Progenitor cell of endocrine pancreas (in vitro differentiated cells): Measurements from ENCODE around the gene TNFRSF11A. TPM values are rescaled to one million over a fixed set of nuclear protein-coding genes. Genes with fewer than 3 reads are reported as not detected.

Experiments
- DNase-seq: peaks from one replicate; pipeline ENCODE4 v3.0.0; 2021; ENCODE audit warnings: low spot score; ENCODE audit not compliant: unreplicated experiment
- H3K27ac Mint-ChIP-seq: 2 replicates; pipeline ENCODE4 v1.8.0; 2021; ENCODE audit warnings: mild to moderate bottlenecking, moderate library complexity, mixed read lengths
- H3K27me3 Mint-ChIP-seq: 2 replicates; pipeline ENCODE4 v1.8.0; 2021; ENCODE audit warnings: mixed read lengths
- H3K36me3 Mint-ChIP-seq: 2 replicates; pipeline ENCODE4 v1.8.0; 2022; ENCODE audit warnings: mixed read lengths; ENCODE audit not compliant: insufficient read depth
- H3K4me1 Mint-ChIP-seq: 2 replicates; pipeline ENCODE4 v1.8.0; 2021; ENCODE audit warnings: low read depth, mixed read lengths
- H3K4me3 Mint-ChIP-seq: 2 replicates; pipeline ENCODE4 v1.8.0; 2021; ENCODE audit warnings: low read depth, mild to moderate bottlenecking, moderate library complexity, mixed read lengths
- H3K9me3 Mint-ChIP-seq: 2 replicates; pipeline ENCODE4 v1.8.0; 2021; ENCODE audit warnings: low read depth, mixed read lengths
- CTCF ChIP-seq: fragments of 200-600 bp; sonication (generic); IDR thresholded peaks from one replicate; pipeline ENCODE4 v1.5.0; 2021; ENCODE audit warnings: antibody characterized with exemption, mild to moderate bottlenecking; ENCODE audit not compliant: unreplicated experiment
- total RNA-seq: library from RNA; stranded (reverse); gene quantifications from 2 replicates; pipeline ENCODE4 v1.2.1, GENCODE V29; 2021

Gene TNFRSF11A
- total RNA-seq, 1 donor from 2014 or later = 0.43 TPM

DNA sequence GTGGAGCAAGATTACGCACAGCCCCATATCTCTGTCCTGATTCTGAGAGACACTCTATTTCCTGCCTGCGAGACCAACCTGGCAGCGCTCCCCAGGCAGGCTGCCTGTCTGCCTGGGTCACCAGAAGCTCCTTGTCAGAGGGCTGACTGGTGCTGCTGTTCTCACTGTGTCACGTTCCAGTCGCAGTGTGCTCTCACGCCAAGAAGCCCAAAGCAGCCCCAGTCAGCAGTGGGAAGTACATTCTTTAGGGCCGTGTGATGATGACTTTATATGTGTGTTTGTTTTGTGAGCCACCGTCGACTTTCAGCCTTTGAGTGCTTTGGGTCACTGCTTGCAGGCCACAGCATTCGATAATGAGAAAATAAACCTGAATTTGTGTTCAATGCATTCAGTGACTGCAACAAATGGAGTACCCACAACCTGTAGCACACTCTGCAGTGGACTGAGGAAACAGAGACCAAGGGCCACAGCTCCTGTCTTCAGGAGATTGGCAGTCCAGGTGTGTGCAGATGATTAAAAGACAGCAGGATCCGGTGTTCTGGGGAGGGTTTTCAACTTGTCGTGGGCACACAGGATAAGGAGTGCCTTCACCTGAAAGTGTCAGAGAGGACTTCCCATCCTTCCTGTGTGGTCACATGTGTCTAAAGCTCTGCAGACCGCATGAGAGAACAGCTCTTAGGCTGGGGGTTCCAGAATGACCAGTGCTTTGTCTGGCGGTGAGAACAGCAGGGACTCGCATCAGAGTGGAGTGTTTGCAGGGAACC, 4.8 kb downstream of the TNFRSF11A start:
- no peak overlapping the region for H3K4me3 Mint-ChIP-seq
- H3K27me3 Mint-ChIP-seq = peaks cover 52% of the 10 kb centered on the region

DNA sequence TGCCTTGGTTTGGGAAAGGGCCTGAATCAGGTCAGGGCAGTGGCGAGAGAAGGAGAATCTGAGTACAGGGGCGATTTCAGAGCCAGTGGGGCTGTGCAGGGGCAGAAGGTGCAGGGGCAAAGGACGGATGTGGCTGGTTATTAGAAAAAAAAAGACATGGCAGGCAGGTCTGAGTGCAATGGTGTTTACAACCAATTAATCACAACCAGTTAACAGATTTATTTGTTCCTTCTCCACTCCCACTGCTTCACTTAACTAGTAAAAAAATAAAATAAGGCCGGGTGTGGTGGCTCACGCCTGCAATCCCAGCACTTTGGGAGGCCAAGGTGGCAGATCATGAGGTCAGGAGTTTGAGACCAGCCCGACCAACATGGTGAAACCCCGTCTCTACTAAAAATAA, 5.5 kb downstream of the TNFRSF11A start:
- Mint-ChIP-seq H3K4me3 (no peak overlapping the region), H3K27ac (peak overlapping the region; percentile 19), H3K9me3 (no peaks in the 10 kb centered on the region), H3K36me3 (no peaks in the 10 kb centered on the region), H3K27me3 (peaks cover 51% of the 10 kb centered on the region), H3K4me1 (peaks cover 17% of the 10 kb centered on the region)
- no peak for TF ChIP-seq CTCF
- DNase-seq = no peak

More for the DNA sequence above, 4.8 kb downstream of the TNFRSF11A start:
- peaks cover 17% of the 10 kb centered on the region for H3K4me1 Mint-ChIP-seq
- H3K27ac Mint-ChIP-seq = no peak overlapping the region
- DNase-seq = no peak
- no peaks in the 10 kb centered on the region for H3K9me3 Mint-ChIP-seq
- no peak for TF ChIP-seq CTCF
- H3K36me3 Mint-ChIP-seq = no peaks in the 10 kb centered on the region

DNA sequence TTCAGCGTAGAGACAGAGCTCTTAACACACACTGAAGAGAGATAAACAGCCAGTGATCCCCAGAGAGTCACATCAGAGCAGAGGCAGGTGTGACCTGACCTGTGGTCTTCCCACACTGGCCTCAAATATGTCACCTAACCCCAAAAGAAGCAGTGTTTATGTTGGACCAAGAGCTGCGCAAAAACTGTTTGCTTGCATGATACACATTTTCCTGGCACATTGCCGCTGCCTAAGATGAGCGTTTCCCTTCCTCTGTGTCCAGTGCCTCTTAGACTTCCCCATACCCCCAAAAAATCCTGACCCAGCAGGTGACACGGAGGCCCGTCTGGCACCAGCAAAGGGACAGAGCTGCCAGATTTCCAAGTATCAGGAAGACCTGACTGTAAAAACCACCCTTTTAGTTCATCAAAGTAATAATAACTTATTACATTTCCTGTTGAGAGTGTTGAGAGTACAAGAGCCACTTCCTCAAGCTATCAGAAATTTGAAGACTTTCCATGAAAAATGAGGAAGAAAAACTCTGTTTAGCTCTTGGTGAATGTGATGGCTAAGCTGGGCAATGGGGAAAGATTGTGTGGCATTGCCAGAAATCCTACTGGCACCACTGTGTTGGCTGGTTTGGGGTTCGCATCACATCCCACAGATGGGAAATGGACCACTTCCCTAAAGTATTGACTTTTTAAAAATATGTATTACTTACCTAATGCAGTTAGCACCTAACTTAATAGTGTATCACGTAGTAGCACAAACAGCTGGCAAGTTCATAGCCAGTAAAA, 6.7 kb downstream of the TNFRSF11A start:
- Mint-ChIP-seq H3K9me3 (no peaks in the 10 kb centered on the region), H3K27me3 (peaks cover 40% of the 10 kb centered on the region), H3K4me1 (peaks cover 16% of the 10 kb centered on the region), H3K27ac (no peak overlapping the region), H3K4me3 (no peak overlapping the region), H3K36me3 (no peaks in the 10 kb centered on the region)
- no peak for DNase-seq
- TF ChIP-seq CTCF = no peak

- Mint-ChIP-seq H3K27me3 (peaks cover 33% of the 10 kb centered on the region), H3K27ac (no peak overlapping the region), H3K4me3 (no peak overlapping the region), H3K36me3 (no peaks in the 10 kb centered on the region), H3K4me1 (peaks cover 18% of the 10 kb centered on the region), H3K9me3 (no peaks in the 10 kb centered on the region)
- TF ChIP-seq CTCF = no peak
- DNase-seq = no peak
These were observed 7.3 kb downstream of the TNFRSF11A start for GRCh38 chr18:62332431-62332830.

DNA sequence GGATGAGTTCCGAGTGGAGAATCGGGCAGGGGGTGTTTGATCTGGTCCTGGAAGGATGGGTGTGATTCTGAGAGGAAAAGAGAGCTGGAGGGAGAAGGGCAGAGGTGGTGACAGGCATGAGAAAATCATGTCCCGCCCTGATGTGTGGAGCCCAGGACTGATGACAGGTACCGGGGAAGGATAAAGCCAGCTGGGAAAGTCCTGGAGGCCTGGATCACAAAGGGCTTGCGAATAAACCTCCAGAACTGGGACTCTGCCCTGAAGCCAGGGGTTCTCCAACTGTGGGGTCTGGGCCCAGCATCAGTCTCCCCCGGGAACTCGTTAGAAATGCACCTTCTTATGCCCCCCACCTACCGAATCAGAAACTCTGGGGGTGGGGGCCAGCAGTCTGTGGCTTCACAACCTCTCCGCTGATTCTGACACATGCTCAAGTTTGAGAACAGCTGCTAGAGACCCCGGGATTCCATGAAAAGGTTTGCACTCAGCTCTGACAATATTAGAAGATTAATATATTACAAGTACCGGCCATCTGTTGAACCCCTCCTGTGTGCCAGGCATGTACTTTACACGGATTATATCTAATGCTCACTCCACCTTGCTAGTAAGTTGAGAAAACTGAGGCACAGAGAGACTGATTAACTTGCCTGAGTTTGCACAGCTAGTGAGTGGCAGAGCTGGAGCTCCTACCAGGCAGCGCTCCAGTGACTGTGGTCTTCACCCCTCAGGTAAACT, 8.0 kb downstream of the TNFRSF11A start:
- H3K27me3 Mint-ChIP-seq = peaks cover 26% of the 10 kb centered on the region
- TF ChIP-seq CTCF = no peak

More for the DNA sequence above, 8.0 kb downstream of the TNFRSF11A start:
- no peak overlapping the region for H3K27ac Mint-ChIP-seq
- H3K4me1 Mint-ChIP-seq = peaks cover 16% of the 10 kb centered on the region
- no peak for DNase-seq
- H3K4me3 Mint-ChIP-seq = no peak overlapping the region
- no peaks in the 10 kb centered on the region for H3K36me3 Mint-ChIP-seq
- H3K9me3 Mint-ChIP-seq = no peaks in the 10 kb centered on the region
